Measurements from ENCODE around the gene IFI30.
"Not testable (repeated sequence)": the region's sequence is repeated elsewhere in the genome, so short reads cannot be mapped to it uniquely, and the experiment has no call there.

The IFI30 gene

GRCh38 chr19:18204394-18205199, 31.0 kb downstream of the IFI30 start:
- no peak for DNase-seq

GRCh38 chr19:18205200-18205892, 31.7 kb downstream of the IFI30 start:
- DNase-seq: no peak

DNA sequence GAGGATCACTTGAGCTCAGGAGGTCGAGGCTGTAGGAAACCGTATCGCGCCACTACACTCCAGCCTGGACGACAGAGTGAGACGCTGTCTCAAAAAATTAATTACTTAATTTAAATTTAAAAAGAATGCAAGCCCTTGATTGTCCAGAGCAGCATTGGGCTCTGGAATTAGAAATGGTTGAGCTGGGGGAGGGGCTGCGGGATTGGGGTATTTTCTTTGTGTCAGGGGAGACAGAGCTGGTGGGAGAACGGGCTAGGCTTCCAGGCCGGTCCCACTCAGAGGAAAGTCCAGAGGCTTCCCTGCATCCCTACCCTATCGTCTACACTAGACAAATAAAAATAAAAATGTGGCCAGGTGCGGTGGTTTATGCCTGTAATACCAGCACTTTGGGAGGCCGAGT, 32.4 kb downstream of the IFI30 start:
- no peak for DNase-seq

GRCh38 chr19:18208098-18208951, 34.7 kb downstream of the IFI30 start:
- DNase-seq: no peak

DNA sequence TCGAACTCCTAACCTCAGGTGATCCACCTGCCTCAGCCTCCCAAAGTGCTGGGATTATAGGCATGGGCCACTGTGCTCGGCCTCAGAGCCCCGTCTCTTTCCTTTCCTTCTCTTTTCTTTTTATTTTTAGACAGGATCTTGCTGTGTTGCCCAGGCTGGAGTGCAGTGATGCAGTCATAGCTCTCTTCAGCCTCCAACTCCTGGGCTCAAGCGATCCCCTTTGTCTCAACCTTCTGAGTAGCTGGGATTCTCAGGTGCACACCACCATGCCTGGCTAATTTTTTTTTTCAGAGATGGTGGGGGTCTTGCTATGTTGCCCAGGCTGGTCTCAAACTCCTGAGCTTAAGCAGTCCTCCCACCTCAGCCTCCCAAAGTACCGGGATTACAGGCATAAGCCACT, 36.3 kb downstream of the IFI30 start:
- DNase-seq: not testable (repeated sequence)

DNA sequence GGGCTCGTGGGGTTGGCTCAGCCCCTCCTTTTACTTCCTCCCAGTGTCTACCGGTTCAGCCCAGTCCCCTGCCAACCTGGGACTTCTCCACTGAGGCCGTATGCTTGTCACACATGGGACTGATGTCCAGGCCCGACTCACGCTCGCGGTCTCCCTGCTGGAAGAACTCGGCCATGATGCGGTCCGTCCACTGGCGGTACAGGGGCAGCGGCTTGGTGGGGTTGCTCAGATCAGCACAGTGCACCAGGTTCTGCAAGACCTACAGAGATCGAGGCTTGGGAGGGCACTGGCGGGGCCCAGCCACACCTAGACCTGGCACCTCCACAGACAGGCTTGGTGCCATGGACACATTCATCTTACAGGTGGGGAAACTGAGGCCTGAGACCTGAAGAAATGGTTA, 38.1 kb downstream of the IFI30 start:
- no peak for DNase-seq

- DNase-seq: no peak
These were observed 41.3 kb downstream of the IFI30 start for GRCh38 chr19:18214779-18215433.

DNA sequence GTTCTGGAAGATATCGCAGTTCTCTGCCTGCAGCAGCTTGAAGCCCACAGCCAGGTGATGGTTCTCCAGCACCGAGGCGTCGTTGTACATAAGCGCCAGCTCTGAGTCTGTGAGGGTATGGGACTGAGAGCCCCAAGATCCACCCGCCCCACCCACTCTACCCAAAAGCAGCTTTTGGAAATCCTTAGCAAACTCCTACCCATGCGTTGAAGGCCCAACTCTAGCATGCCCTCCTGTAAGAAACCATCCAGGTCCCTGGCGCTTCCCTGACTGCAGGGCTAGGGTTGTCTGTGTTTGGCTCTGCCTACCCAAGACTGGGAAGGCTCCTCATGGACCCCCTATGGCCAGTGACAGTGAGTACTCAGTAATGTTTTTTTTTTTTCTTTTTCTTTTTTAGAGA, 43.2 kb downstream of the IFI30 start:
- DNase-seq: no peak

GRCh38 chr19:18218159-18218558, 44.5 kb downstream of the IFI30 start:
- DNase-seq: no peak

GRCh38 chr19:18218600-18218999, 45.0 kb downstream of the IFI30 start:
- no peak for DNase-seq

GRCh38 chr19:18219911-18220631, 46.5 kb downstream of the IFI30 start:
- DNase-seq: no peak

GRCh38 chr19:18220632-18221275, 47.1 kb downstream of the IFI30 start:
- DNase-seq: no peak

- no peak for DNase-seq
These were observed 48.5 kb downstream of the IFI30 start for GRCh38 chr19:18221815-18222725.

GRCh38 chr19:18223860-18224524, 50.4 kb downstream of the IFI30 start:
- no peak for DNase-seq

- peak; percentile 62 for DNase-seq
These were observed 51.1 kb downstream of the IFI30 start for GRCh38 chr19:18224525-18225354.

DNA sequence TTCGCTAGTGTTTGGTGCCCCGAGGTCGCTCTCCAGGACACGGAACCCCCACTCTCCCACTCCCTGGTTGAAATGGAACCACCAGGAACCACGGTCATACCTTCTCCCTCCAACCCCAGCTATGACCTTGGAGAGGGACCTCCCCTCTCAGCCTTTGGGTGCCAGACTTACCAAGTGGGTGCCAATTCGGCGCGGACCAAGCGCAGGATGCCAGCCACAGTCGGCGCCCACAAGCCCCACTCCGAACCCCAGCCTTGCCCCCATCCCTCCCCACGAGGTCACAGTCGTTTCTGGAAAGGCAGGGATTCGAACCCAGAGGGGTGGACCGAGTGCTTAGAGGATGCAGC, 51.7 kb downstream of the IFI30 start:
- no peak for DNase-seq

- DNase-seq: no peak
These were observed 52.3 kb downstream of the IFI30 start, which contains the start of gene PDE4C for GRCh38 chr19:18225702-18226468. PDE4C (minus strand) TSS chr19:18226438; CDS start chr19:18226415, 23 bp downstream.
